CD4-positive, alpha-beta T cell treated with Interleukin-15 for 4 hours (primary cell): ENCODE results near the gene BATF2.

Source experiments
- DNase-seq: peaks from one replicate; pipeline ENCODE4 v3.0.0-alpha.2; 2020; ENCODE audit warnings: low spot score

BATF2 gene

DNA sequence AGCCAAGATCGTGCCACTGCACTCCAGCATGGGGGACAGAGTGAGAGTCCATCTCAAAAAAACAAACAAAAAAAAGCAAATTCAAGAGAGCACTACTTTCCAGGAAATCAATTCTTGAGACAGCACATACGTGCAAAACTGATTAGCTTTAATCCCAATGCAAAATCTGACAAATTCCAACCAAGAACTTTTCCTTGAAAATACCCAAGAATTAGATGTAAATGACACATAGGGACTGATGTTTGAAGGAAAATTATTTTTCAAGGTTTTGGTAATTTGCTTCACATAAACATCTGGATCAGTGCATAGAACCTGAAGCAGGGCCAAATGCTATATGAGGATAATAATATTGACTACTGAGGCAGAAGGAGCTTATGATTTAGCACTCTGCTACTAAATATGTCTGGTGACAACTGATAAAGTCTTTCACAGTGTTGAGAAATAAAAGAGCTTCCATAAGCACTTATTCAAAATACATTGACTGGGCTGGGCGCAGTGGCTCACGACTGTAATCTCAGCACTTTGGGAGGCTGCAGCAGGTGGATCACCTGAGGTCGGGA, 33.6 kb downstream of the BATF2 start:
- DNase-seq, result no peak

DNA sequence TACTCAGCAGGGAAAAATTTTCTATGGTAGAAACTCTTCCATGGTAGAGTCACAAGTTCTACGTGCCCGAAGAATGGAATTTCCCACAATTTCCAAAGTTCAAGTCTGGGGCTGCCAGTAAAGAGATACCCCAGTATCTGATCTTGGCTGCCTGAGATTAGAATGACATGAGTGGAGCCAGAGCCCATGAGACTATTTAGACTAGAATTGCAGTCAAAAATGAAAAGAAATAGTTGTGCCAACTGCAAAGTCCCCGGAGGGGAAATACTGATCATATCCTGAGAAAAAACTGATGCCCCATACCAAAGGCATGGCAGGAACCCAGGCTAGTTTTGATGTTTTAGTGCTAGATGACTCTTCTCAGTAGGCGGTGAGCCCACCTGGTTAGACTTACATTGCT, 36.1 kb downstream of the BATF2 start:
- DNase-seq, result no peak

DNA sequence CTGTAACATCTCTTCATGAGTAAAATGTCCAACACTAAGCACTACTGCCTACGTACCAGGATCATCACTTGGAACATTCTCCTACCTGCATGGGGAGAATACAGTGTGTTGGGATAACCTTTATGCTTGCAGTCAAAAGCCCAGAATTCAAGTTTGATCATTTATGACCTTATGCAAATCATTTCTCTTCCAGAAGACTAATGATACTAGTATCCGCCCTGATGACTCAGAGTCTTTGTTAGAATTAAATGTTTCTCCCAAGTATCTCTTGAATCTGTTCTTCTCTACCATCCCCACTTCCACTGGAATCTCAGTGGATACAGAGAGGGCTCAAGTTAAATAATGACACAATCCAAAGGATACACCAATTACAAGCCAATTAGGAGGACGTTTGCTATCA, 37.3 kb downstream of the BATF2 start:
- DNase-seq, result no peak

- DNase-seq, result no peak
These were observed 42.6 kb downstream of the BATF2 start for GRCh38 chr11:64954201-64954600.

DNA sequence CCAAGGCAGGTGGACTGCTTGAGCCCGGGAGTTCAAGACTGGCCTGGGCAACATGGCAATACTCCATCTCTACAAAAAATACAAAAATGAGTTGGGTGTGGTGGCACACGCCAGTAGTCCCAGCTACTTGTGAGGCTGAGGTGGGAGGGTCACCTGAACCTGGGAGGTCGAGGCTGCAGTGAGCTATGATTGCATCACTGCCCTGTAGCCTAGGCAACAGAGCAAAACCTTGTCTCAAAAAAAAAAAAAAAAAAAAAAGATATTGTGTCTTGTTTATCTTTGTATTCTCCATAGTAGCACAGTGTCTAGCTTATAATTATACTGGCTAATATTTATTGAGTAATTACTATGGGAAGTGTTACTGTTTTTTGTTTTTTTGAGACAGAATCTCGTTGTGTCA, 45.2 kb downstream of the BATF2 start:
- DNase-seq, result no peak

DNA sequence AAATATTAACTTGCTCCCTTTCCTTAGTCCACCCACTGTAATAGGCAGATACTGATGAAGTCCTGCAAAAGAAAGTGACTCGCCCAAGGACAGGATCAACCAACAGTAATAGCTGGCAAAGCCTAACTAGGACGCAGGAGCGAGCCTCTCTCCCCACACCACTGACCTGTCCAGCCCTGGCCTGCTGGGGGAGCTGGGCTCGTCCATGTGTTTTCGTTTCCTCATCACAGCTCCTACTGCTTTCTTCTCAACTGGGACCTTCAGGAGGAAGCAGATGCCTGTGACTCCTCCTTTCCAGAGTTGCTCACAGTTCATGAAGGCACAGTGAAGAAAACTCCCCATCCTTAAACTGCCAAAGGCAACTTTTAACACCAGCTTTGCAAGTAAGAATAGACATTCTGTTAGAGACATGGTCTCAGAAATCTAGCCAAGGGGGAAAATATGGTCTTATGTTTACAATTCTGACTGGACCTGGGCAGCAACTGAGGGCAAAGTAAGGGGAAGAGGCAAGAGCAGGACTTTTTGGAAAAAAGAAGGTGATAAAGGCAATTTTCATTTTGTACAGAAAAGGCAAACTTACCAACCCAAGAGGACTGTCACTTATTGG, 49.5 kb downstream of the BATF2 start:
- no peak for DNase-seq
